Progenitor cell of endocrine pancreas (in vitro differentiated cells): Measurements from ENCODE around the gene TTC28. TPM values are rescaled to one million over a fixed set of nuclear protein-coding genes. Genes with fewer than 3 reads are reported as not detected.

Source experiments
- DNase-seq: peaks from one replicate; pipeline ENCODE4 v3.0.0; 2021; ENCODE audit warnings: low spot score; ENCODE audit not compliant: unreplicated experiment
- H3K27ac Mint-ChIP-seq: 2 replicates; pipeline ENCODE4 v1.8.0; 2021; ENCODE audit warnings: mild to moderate bottlenecking, moderate library complexity, mixed read lengths
- H3K27me3 Mint-ChIP-seq: 2 replicates; pipeline ENCODE4 v1.8.0; 2021; ENCODE audit warnings: mixed read lengths
- H3K36me3 Mint-ChIP-seq: 2 replicates; pipeline ENCODE4 v1.8.0; 2022; ENCODE audit warnings: mixed read lengths; ENCODE audit not compliant: insufficient read depth
- H3K4me1 Mint-ChIP-seq: 2 replicates; pipeline ENCODE4 v1.8.0; 2021; ENCODE audit warnings: low read depth, mixed read lengths
- H3K4me3 Mint-ChIP-seq: 2 replicates; pipeline ENCODE4 v1.8.0; 2021; ENCODE audit warnings: low read depth, mild to moderate bottlenecking, moderate library complexity, mixed read lengths
- H3K9me3 Mint-ChIP-seq: 2 replicates; pipeline ENCODE4 v1.8.0; 2021; ENCODE audit warnings: low read depth, mixed read lengths
- total RNA-seq: library from RNA; stranded (reverse); gene quantifications from 2 replicates; pipeline ENCODE4 v1.2.1, GENCODE V29; 2021
- TF ChIP-seq, protein P1 (sequence below): fragments of 200-600 bp; sonication (generic); IDR thresholded peaks from one replicate; pipeline ENCODE4 v1.5.0; 2021; ENCODE audit warnings: antibody characterized with exemption, mild to moderate bottlenecking; ENCODE audit not compliant: unreplicated experiment

The TTC28 gene
- total RNA-seq, 1 donor from 2014 or later: 35.2 TPM

DNA sequence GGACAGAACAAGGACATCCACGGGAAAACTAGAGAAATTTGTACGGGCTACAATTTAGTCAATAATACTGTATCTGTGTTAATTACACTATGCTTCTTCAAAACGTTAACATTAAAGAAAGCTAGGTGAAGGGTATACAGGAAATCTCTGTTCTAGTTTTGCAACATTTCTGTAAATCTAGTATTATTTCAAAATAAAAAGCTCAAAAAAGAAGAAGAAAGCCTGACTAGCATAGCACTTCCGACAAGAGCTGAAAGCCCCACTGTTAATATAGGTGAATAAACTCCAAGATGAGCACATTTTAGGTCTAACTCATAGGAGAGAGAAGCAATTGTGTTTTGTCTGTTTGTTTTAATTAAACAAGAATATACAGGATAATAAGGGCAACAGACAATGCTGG lies 299.7 kb downstream of the TTC28 start:
- Mint-ChIP-seq H3K4me3 (no peak overlapping the region), H3K4me1 (no peaks in the 10 kb centered on the region), H3K27ac (no peak overlapping the region), H3K9me3 (no peaks in the 10 kb centered on the region), H3K36me3 (no peaks in the 10 kb centered on the region), H3K27me3 (no peaks in the 10 kb centered on the region)
- TF ChIP-seq, protein P1, sequence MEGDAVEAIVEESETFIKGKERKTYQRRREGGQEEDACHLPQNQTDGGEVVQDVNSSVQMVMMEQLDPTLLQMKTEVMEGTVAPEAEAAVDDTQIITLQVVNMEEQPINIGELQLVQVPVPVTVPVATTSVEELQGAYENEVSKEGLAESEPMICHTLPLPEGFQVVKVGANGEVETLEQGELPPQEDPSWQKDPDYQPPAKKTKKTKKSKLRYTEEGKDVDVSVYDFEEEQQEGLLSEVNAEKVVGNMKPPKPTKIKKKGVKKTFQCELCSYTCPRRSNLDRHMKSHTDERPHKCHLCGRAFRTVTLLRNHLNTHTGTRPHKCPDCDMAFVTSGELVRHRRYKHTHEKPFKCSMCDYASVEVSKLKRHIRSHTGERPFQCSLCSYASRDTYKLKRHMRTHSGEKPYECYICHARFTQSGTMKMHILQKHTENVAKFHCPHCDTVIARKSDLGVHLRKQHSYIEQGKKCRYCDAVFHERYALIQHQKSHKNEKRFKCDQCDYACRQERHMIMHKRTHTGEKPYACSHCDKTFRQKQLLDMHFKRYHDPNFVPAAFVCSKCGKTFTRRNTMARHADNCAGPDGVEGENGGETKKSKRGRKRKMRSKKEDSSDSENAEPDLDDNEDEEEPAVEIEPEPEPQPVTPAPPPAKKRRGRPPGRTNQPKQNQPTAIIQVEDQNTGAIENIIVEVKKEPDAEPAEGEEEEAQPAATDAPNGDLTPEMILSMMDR: no peak
- no peak for DNase-seq

- TF ChIP-seq, protein P1: no peak
- H3K4me3 Mint-ChIP-seq: no peak overlapping the region
- H3K9me3 Mint-ChIP-seq: no peaks in the 10 kb centered on the region
- no peak overlapping the region for H3K27ac Mint-ChIP-seq
- no peak for DNase-seq
- H3K36me3 Mint-ChIP-seq: no peaks in the 10 kb centered on the region
- H3K27me3 Mint-ChIP-seq: no peaks in the 10 kb centered on the region
- no peaks in the 10 kb centered on the region for H3K4me1 Mint-ChIP-seq
Measured at GRCh38 chr22:28379075-28379779, 300.4 kb downstream of the TTC28 start.

- Mint-ChIP-seq H3K27ac (no peak overlapping the region), H3K27me3 (no peaks in the 10 kb centered on the region), H3K36me3 (no peaks in the 10 kb centered on the region), H3K9me3 (no peaks in the 10 kb centered on the region), H3K4me3 (no peak overlapping the region), H3K4me1 (no peaks in the 10 kb centered on the region)
- TF ChIP-seq, protein P1: no peak
- DNase-seq: no peak
Measured at GRCh38 chr22:28375761-28376534, 303.7 kb downstream of the TTC28 start.

- H3K4me3 Mint-ChIP-seq: no peak overlapping the region
- no peaks in the 10 kb centered on the region for H3K27me3 Mint-ChIP-seq
- peaks cover 1% of the 10 kb centered on the region for H3K36me3 Mint-ChIP-seq
- peaks cover 6% of the 10 kb centered on the region for H3K9me3 Mint-ChIP-seq
- no peak for DNase-seq
- TF ChIP-seq, protein P1: no peak
- H3K27ac Mint-ChIP-seq: no peak overlapping the region
- no peaks in the 10 kb centered on the region for H3K4me1 Mint-ChIP-seq
Measured at GRCh38 chr22:28373831-28374230, 305.8 kb downstream of the TTC28 start.

DNA sequence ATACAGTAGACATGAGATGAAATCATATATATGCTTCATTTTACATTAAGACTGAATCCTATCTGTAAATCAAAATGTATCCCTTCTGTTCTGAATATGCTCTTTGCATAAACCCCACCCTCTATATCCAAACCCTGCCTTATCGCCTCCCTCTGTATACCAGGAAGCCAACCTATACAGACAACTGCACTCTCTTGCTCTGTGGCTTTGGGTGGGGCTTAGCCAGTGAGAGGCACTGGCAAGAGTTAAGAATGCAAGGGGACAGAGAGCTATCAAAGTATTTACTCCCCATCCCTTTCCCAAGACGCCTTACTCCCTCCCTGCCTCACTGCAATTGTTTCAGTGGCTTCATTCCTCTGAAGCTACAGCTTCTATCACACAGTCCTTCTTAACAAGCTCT lies 309.8 kb downstream of the TTC28 start:
- no peaks in the 10 kb centered on the region for H3K27me3 Mint-ChIP-seq
- DNase-seq: no peak
- peaks cover 18% of the 10 kb centered on the region for H3K9me3 Mint-ChIP-seq
- no peak overlapping the region for H3K27ac Mint-ChIP-seq
- no peak overlapping the region for H3K4me3 Mint-ChIP-seq
- TF ChIP-seq, protein P1: no peak
- H3K36me3 Mint-ChIP-seq: peaks cover 6% of the 10 kb centered on the region
- H3K4me1 Mint-ChIP-seq: peaks cover 1% of the 10 kb centered on the region
